Hepatocyte (in vitro differentiated cells): Measurements from ENCODE around the gene GLP1R. TPM values are rescaled to one million over a fixed set of nuclear protein-coding genes. Genes with fewer than 3 reads are reported as not detected.

ENCODE experiments used
- DNase-seq: peaks from one replicate; pipeline ENCODE4 v3.0.0-alpha.2; 2016; ENCODE audit warnings: low spot score
- H2AFZ ChIP-seq: fragments of 200-600 bp; sonication (generic); 2 replicates; pipeline ENCODE4 v1.6.0; 2016; ENCODE audit warnings: antibody characterized with exemption, mild to moderate bottlenecking
- H3K27ac ChIP-seq: fragments of 200-600 bp; sonication (generic); 2 replicates; pipeline ENCODE4 v1.5.1; 2016; ENCODE audit warnings: mild to moderate bottlenecking
- H3K27me3 ChIP-seq: fragments of 200-600 bp; sonication (generic); 2 replicates; pipeline ENCODE4 v1.6.1; 2016
- H3K36me3 ChIP-seq: fragments of 200-600 bp; sonication (generic); replicated peaks from 2 replicates; pipeline ENCODE4 v1.5.1; 2016; ENCODE audit warnings: low read depth; ENCODE audit not compliant: insufficient read depth
- H3K4me1 ChIP-seq: fragments of 200-600 bp; sonication (generic); 2 replicates; pipeline ENCODE4 v1.5.1; 2016; ENCODE audit warnings: mild to moderate bottlenecking, moderate library complexity; ENCODE audit not compliant: insufficient read depth
- H3K4me2 ChIP-seq: fragments of 200-600 bp; sonication (generic); 2 replicates; pipeline ENCODE4 v1.6.0; 2016
- H3K4me3 ChIP-seq: fragments of 200-600 bp; sonication (generic); 2 replicates; pipeline ENCODE4 v1.5.1; 2016; ENCODE audit warnings: mild to moderate bottlenecking
- H3K79me2 ChIP-seq: fragments of 200-600 bp; sonication (generic); 2 replicates; pipeline ENCODE4 v1.6.0; 2017; ENCODE audit warnings: mild to moderate bottlenecking
- H3K9me2 ChIP-seq: fragments of 200-600 bp; sonication (generic); replicated peaks from 2 replicates; pipeline ENCODE4 v1.6.0; 2017; ENCODE audit warnings: mild to moderate bottlenecking; ENCODE audit not compliant: insufficient read depth
- H3K9me3 ChIP-seq: fragments of 200-600 bp; sonication (generic); 2 replicates; pipeline ENCODE4 v1.5.1; 2016; ENCODE audit warnings: low read depth, mild to moderate bottlenecking
- H4K20me1 ChIP-seq: fragments of 200-600 bp; sonication (generic); 2 replicates; pipeline ENCODE4 v1.6.0; 2016; ENCODE audit warnings: mild to moderate bottlenecking; ENCODE audit not compliant: insufficient read depth, poor library complexity, severe bottlenecking
- EZH2 ChIP-seq: fragments of 200-600 bp; sonication (generic); IDR thresholded peaks from 2 replicates; pipeline ENCODE4 v1.6.1; 2016; ENCODE audit warnings: antibody characterized with exemption, mild to moderate bottlenecking, borderline replicate concordance
- EZH2phosphoT487 ChIP-seq: fragments of 200-600 bp; sonication (generic); IDR thresholded peaks from one replicate; pipeline ENCODE4 v1.6.1; 2018; ENCODE audit warnings: antibody characterized with exemption, mild to moderate bottlenecking, low read depth, moderate library complexity; ENCODE audit not compliant: unreplicated experiment, severe bottlenecking
- WGBS: methylation state at CpG from one replicate; pipeline ENCODE4 v1.1.6; 2016; ENCODE audit warnings: low lambda C conversion rate; ENCODE audit errors: missing lambda C conversion rate; 5-methylcytosine and 5-hydroxymethylcytosine counted together
- polyA plus RNA-seq: library from polyadenylated mRNA; unstranded; fragments of >200 nt; fragmentation: Nextera tagmentation; extraction: Ambion mirVana; gene quantifications from 2 replicates; pipeline ENCODE4 v1.2.1, GENCODE V29; 2016
- total RNA-seq: library from RNA; depleted of rRNA; stranded (reverse); fragments of >200 nt; gene quantifications from 2 replicates; pipeline ENCODE4 v1.2.3, GENCODE V29; 2014

Gene GLP1R
- total and polyA plus RNA-seq, 2 experiments from 2014 or later: 0.30 TPM; not detected in 1

- 36% methylated on average over 2 of the region's 2 CpGs for WGBS
- no peak for TF ChIP-seq EZH2phosphoT487
- TF ChIP-seq EZH2: no peak
- H3K27me3 ChIP-seq: no peaks in the 10 kb centered on the region
- no peak overlapping the region for H3K4me3 ChIP-seq
- no peak overlapping the region for H3K4me2 ChIP-seq
- H3K9me2 ChIP-seq: no peaks in the 10 kb centered on the region
- H2AFZ ChIP-seq: no peak overlapping the region
- no peaks in the 10 kb centered on the region for H3K36me3 ChIP-seq
- H3K4me1 ChIP-seq: no peaks in the 10 kb centered on the region
- H3K79me2 ChIP-seq: no peaks in the 10 kb centered on the region
- H4K20me1 ChIP-seq: no peaks in the 10 kb centered on the region
- H3K9me3 ChIP-seq: no peaks in the 10 kb centered on the region
- no peak overlapping the region for H3K27ac ChIP-seq
- peak; percentile 81 for DNase-seq
Measured at GRCh38 chr6:39137245-39137644, 88.7 kb downstream of the GLP1R start.

Other genes with a start within 250 kb of the GLP1R start
- gene SAYSD1, start 66.4 kb downstream of the GLP1R start, total RNA-seq: 20.8 and 23.4 TPM in 2 replicates
- gene SAYSD1, start 66.4 kb downstream of the GLP1R start, polyA plus RNA-seq: 15.7 and 16.9 TPM in 2 replicates
- gene KCNK5, start 180.7 kb downstream of the GLP1R start, total RNA-seq: 11.4 and 11.6 TPM in 2 replicates
- 6.6 and 10.7 TPM in 2 replicates for gene KCNK5, start 180.7 kb downstream of the GLP1R start, polyA plus RNA-seq